GM21515 (cell line): ENCODE measurements around the gene PGBD5.

Source experiments
- ATAC-seq: cut with Tn5 transposase; IDR thresholded peaks from one replicate; pipeline ENCODE4 v1.9.1; 2021; ENCODE audit not compliant: unreplicated experiment

PGBD5 gene

DNA sequence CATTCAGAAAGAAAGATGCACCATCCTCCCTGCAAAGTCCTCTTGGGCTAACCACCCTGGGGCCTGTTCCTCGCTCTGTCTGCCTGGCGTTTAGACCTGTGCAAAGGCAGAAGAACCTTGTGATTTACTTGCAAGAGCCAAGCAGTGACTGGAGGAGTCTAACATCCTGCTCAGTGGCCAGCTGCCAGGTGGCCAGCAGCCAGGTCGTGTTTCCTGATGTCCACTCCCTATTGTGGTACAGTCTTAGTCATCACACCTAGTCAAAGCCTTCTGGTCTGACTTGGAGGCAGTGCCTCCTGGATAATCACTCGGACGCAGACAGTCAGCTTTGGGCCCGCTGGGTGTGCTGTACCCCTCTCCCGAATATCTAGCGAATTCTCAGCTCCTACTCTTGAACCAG is 118.1 kb downstream of the PGBD5 start:
- no peak for ATAC-seq

DNA sequence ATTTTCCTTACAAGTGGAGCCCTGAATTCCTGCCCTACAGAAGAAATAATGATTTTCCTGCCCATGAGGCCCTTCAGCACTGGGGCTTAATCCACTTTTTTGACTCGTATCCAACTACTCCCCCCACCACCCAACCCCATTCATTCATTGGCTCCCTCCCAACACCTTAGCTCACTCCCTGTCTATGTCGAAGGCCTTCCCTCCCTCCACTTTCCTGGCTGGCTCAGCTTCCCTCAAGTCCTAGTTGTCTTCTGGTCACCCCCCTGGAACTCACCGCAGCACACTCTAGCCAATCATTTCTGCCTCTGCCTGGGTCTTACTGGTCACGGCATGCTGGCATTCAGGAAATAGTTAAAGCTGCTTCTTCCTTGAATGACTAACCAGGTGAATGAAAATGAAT is 118.9 kb downstream of the PGBD5 start:
- ATAC-seq = no peak

DNA sequence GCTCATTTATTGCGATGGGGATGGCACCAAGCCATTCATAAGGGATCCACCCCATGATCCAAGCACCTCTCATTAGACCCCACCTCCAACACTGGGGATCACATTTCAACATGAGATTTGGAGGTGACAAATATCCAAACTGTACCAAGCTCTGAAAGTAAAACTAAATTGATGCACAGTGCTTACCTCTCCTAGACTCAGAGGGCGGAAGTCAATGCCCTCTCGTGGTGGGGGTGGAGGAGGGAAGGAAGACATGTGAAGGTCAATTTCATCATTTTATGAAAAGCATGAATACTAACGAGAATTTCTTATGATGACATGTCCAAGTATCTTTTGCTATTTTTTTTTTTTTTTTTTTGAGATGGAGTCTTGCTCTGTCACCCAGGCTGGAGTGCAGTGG is 120.0 kb downstream of the PGBD5 start:
- no peak for ATAC-seq

DNA sequence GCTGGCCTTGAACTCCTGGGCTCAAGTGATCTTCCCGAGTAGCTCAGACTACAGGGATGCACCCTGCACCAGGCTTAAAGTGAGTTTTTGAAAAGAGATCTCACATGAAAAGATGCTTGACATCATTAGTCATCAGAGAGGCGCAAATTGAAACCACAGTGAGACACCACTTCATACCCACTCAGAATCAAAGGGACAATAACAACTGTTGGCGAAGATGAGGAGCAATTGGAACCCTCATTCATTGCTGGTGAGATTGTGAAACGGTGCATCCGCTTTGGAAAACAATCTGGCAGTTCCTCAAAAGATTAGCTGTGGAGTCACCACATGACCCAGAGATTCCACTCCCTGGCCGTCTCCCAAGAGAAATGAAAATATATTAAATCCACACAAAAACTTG is 122.3 kb downstream of the PGBD5 start:
- ATAC-seq = no peak

DNA sequence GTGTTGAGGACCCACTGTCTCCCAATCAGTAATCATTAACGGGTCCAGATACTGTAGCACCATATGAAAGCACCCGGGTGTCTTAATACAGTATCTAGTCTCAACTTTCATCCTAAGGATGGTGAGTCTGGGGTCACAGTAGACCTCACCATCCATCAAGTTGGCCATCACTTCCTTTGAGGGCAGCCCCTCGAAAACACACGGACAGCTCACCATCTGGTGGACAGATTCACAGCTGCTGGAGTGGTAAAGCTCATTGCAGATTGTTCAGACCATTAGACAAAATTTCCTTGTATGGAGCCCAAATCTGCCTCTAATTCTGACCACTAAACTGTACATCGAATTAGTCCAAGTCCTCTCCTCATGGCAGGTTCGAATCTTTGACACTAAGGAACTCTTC is 123.1 kb downstream of the PGBD5 start:
- no peak for ATAC-seq

DNA sequence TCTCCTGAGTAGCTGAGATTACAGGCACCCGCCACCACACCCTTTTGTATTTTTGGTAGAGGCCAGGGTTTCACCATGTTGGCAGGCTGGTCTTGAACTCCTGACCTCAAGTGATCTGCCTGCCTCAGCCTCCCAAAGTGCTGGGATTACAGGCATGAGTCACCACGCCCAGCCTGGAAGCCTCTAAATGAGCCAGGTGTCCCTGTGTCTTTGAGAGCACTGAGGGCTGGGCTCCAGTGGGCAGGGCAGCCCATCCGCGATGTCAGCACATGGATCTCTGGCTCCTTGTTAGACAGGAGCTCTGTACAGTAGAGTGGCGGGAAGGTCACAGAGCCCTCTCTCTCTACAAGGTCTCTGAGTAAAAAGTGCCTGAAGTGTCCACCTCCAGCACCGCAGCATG is 124.3 kb downstream of the PGBD5 start:
- no peak for ATAC-seq

DNA sequence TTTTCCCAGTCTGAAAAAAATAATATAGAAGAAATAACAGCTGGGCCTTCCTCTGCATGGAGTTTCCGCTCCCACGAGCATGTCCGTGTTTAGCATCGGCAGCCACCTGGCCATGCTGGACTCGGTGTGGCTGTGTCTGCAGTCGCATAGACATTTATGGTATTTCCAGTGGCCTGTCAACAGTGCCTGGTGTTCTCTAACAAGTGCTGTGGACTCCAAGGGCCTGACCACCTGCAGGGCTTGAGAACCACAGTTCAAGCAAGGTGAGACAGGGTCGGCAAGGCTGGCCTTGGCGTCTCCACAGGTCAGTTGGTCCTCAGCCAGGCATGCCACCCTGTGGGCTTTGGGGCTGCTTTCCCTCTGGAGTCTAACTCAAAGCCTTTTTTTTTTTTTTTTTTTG is 124.8 kb downstream of the PGBD5 start:
- ATAC-seq = no peak

DNA sequence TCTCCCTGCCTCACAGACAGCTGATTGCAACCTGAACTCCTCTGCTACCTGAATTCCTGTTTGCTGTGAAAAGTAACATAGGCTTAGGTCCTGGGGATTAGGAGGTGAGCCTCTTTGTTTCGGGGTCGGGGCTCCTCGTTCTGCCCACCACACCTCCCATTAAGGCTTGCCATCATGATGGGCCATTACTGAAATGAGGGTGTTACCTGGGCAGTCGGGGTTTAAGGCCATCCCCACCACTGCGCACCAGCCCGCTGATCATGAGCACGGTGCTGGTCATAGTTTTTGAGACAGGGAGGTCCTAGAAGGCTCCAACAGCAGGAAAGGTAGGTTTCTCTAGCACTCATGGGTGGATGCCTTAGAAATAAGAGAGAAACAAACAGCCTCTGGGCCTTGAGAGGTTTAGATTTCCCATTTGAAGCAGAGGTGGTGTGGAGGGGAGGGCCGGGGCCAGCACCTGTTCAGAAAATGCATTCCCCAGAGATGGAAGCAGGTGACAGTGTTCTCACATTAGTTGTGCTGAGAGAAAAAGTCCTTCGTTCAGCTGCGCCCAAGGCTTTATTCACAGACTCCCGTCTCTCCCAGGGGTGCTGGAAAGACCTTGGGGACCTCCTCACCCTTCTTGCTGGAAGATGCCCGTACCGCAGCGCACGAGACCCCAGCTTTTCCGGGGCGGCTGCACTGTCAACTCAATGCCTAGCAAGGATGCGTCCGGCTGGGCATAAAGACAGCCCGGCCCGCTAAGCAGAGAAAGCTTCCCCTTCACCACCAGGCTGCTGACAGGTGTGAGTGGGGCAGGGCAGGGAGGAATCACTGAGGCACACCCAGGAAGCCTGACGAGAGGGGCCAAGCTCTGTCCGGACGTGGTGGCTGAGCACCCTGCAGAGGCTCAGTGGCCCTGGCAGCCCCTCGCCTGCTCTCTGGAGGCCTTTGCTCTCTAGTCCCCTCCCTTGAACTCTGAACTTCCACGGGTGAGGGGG is 125.5 kb downstream of the PGBD5 start:
- no peak for ATAC-seq

DNA sequence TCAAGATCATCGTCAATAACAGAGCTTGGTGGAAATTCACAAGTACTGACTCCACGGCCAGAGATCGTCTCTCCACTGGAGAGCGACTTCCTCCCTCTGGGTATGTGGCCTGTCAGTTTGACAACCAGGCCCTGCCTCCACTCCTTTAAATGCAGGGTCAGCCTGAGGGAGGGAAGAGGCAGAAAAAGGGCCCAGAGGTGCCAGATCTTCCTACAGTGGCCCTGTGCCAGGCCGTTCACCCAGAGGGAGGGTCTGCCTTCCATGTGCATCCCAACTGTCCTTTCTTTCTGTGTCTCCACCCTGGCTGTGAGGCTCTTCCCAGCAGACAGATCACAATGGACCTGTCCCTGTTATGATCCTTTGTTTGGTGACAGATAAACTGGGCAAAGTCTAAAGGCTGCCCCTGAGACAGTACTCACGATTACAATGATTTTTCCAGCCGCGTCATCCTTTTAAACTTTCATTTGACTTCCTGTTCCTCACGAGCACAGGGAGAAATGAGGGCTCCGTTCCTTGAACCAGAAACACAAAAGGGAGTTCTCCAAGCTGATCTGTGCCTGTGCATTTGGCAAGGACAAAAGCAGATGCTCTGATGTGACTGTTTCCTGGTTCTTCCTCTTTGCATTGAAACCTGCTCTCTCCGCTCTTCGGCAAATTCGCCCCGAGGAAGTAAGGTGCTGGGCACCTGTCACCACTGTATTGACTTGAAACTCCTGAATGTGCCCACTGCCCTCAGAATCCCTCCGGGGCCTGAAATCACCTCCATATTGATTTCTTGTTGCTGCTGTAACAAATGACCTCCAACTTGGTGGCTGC is 126.7 kb downstream of the PGBD5 start:
- no peak for ATAC-seq

DNA sequence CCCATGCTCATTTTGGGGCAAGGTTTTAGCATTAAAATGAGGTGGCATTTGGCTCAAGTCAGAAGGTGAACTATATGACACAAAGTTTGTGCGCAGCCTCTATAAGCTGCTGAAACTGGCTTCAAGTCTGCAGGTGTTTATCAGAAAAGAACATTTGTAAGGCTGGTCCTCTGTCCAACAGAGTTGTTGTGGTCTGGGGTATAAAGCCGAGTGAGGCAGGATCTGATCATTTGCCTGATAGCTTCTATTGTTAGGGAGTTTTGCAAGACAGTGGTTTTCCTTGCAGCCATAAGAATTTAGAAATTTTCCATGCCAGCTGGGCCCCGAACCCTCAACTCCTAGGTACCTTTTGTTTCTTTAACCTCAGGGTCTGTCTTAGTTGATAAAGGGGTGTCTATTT is 130.8 kb downstream of the PGBD5 start:
- no peak for ATAC-seq

DNA sequence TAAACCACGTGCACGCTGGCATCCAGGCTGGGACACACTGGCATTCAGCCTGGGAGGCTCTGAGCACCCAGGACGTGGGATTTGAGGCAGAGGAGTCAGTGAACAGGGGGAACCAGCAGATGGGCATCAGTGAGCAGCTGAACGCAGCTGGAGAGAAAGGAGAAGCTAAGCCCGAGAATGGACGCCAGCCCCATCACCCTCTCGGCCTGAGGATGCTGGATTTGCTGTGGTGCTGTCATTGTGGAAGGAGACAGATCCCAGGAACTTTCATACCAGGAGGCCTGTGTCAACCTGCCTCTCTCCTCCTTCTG is 132.8 kb downstream of the PGBD5 start:
- no peak for ATAC-seq

DNA sequence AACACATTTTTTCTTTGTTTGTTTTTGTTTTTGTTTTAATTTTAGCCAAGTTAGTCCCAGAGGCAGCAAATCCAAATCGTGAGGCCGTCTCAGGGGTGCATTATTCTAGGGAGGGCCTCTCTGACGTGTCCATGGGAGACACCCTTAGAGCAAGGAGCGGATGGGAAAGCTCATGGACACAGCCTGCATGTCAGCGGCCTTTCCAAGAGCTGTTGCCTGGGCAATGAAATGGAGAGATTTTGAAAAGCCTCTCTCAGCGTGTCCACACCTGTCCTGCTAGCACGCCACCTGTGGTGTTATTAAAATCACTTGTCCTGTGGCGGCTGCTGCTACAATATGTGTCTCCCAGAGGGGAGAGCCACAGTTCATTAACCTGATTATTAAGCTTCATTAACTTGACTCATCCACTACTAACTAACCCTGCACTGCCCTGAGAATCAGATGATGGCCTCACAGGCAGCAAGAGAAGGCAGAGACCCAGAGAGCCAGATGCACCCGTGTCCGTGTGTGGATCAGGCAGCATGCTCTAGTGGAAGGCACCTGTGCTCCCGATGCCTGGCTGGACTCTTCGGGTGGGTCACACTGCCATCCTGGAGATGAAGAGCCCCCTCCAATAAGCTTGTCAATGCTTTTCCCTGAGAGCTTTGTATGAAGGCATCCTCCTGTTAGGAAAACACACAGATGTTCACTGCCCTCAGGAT is 133.3 kb downstream of the PGBD5 start:
- ATAC-seq = no peak

DNA sequence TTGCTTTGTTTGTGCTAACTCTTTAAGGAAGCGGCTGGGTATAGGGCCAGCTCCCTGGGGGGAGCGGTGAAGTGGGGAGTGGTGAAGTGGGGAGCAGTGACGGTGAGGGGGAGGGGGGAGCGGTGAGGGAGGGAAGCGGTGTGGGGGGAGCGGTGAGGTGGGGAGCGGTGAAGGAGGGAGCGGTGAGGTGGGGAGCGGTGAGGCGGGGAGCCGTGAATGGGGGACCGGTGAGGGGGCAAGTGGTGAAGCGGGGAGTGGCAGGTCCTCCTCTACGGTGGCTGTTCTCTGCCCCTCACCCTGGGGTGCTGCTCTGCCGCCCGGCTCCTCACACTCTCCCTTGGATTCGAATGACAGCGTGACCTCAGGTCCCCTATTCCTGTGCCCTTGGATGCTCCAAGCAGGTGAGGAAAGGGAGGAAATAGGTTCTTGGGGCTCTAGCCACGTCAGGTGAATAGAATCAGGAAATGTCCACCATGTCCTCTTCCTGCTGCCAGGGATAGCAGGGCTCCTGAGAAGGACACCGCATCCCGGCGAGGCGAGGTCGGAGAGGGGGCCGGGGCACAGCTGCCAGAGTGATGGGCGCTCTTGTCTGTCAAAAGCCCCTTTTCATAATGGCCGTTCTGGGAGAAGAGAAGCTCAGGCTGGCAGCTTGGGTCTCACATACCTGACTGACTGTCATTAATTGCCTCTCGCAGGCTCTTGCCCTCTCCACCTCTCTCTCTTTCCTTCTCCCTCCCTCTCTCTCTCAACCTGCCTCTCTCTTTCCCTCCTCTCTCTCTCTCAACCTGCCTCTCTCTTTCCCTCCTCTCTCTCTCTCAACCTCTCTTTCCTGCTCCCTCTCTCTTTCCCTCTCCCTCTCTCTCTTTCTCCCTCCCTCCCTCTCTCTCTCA is 134.2 kb downstream of the PGBD5 start:
- ATAC-seq = no peak

DNA sequence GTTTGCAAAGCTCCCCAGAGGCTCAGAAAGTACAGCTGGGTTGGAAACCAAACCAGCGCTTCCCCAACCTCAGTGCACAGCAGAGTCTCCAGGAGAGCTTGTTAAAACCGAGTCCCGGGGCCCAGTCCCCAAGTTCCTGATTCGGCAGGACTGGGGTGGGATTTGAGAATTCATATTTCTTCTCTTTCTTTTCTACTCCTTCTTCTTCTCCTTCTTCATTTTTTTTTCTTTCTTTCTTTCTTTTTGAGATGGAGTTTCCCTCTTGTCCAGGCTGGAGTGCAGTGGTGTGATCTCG is 136.8 kb downstream of the PGBD5 start:
- ATAC-seq = no peak

DNA sequence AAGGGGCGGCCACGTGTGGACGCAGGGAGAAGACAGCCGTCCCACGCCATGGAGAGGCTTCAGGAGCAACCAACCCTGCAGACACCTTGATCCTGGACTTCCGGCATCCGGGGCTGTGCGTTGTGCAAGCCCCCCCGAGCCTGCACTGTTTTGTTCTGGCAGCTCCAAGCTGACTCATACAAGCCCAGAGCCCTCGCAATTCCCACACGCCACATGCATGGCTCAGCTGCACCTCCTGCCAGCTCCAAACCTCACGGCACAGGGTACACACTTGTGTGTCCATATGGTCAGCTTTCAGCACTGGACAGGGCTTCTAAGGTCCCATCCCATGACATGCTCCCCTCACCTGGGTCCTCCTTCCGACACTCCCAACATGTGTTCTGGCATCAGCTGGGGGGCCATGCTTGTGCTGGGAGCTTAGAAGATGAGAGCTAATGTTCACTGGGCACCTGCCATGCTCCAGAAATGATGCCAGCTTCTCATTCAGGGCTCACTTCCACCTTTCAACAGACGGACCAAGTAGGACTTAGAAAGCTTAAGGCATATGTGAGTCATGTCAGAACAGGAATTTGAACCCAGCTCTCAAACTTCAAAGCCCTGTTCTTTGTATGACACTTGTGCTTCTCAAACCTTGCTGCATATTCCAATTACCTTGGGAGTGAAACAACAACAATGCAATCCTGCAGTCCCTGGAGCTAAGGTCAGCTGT is 137.3 kb downstream of the PGBD5 start:
- ATAC-seq = no peak

DNA sequence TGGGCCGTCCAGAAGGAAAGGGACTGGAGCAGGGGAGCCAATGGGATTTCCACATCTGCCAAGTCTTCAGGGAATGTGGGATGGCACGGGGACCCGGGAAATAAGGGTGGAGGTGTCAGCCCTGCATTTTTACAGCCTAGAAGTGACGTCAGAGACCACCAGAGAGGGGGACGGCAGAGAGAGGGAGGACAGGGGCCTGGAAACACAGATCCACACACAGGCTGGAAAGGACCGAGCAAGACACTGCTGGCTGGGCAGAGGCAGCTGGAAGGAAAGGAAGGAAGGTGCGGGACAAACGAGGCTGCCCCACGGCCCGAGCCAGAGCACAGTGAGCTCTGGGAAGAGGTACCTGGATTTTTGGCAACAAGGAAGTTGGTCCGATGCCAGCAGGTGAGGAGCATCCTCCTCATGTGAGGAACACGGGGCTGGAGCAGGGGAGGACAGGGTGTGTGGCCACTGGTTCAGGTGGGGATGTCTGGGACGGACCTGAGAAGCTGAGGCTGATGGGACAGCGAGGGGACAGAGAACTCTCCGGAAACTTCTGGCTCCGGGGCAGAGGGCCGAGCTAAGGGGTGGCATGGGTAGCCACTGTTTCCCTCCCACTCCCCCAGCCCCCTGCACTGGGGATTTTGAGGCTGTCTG is 138.3 kb downstream of the PGBD5 start:
- ATAC-seq = no peak

DNA sequence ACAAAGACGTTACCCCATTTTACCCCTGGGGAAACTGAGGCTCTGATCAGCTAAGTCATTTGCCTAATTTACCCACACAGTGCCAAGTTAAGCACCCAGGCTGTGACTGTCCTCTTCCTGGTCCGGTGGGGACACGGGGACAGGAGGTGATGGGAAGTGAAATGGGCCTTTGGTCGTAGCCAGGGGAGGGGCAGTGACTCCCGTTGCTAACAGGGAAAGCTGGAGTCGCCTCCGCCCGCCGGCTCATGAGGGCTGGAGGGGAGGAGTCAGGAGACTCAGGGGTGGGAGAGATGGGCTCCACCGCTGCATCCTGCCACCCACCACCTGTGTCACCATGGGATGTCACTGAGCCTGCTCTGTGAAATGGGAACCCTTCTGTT is 139.3 kb downstream of the PGBD5 start:
- ATAC-seq = no peak

DNA sequence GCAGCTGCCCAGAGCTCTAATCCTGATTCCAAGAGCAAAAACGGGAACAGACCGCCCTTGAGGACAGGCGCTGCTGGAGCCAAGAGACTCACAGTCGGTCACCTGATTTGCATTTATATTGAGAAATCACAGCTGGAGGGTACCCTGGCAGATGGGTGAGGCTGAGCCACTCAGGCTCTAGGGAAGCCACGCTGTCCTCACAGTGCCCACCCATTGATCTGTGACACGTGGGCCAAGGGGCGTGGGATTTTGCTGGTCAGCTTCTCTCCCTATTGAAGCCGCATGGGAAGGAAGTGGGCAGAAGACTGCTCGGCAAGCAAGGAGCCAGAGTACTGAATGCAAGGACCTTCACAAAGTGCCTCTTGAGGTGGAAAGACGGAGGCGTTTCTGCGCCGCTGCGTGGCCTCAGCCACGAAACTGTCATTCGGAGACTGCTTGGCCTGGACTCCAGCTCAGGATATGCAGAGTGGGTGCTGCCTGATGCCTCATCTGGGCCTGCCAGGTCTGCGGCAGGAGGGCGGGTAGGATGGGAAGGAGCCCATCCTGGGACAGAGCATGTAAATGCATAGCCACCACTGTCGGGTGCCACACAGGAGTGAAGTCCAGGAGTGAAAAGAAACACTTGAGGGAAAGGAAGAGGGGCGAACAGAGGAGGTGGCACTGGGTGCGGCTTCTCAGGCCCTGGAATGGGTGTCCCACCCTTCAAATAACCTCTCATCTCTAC is 139.8 kb downstream of the PGBD5 start:
- no peak for ATAC-seq

DNA sequence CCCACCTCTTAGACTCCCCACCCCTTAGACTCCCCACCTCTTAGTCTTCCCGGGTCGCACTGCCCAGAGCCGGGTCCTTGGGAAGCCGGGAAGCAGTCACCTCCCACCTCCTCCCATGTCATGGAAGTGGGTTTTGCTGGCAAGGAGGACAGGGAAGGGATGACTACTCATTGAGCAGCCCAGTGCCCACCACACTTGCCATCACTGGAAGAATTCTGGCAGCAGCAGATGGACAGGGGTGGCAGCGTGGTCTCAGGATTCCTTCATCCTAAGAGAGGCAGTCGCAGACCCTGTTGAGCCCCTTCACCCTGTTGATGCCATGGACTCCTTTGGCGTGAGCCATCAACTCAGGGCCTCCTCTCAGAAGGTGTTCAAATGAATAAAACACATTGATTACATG is 140.8 kb downstream of the PGBD5 start:
- no peak for ATAC-seq
